HepG2 (cell line): ENCODE results near the gene MLLT10. TPM values are rescaled to one million over a fixed set of nuclear protein-coding genes. Genes with fewer than 3 reads are reported as not detected.
A peak's percentile ranks its signal among the peaks of the same experiment; 100 is the strongest.

Experiments
- ATF2 ChIP-seq: sonication (generic); formaldehyde crosslinking; IDR thresholded peaks from 2 replicates; pipeline ENCODE4 v1.4.0; 2020; ENCODE audit warnings: missing genetic modification reagents
- CBX1 ChIP-seq: IDR thresholded peaks from one replicate; pipeline ENCODE4 v1.6.1; 2016; ENCODE audit warnings: antibody characterized with exemption, low read depth
- HCFC1 ChIP-seq: fragments of 150-350 bp; IDR thresholded peaks from 2 replicates; pipeline ENCODE4 v1.6.1; 2014; ENCODE audit warnings: low read depth, low read length
- HDAC6 ChIP-seq: fragments of 200-600 bp; sonication (generic); IDR thresholded peaks from 2 replicates; pipeline ENCODE4 v1.7.0; 2017; ENCODE audit warnings: mild to moderate bottlenecking, antibody characterized with exemption, low read length, low read depth
- HNRNPH1 ChIP-seq: fragments of 200-400 bp; formaldehyde crosslinking; optimal IDR thresholded peaks from 2 replicates; pipeline ENCODE3; 2017; ENCODE audit warnings: mild to moderate bottlenecking, low read depth, low read length
- KLF6 ChIP-seq: IDR thresholded peaks from 2 replicates; pipeline ENCODE4 v1.8.0; 2016; ENCODE audit warnings: missing biosample characterization, missing genetic modification reagents
- MLLT10 ChIP-seq: sonication (generic); formaldehyde crosslinking; IDR thresholded peaks from 2 replicates; pipeline ENCODE4 v1.4.0; 2020; ENCODE audit warnings: missing genetic modification reagents
- NFE2 ChIP-seq: sonication (generic); formaldehyde crosslinking; IDR thresholded peaks from 2 replicates; pipeline ENCODE4 v1.4.0; 2020; ENCODE audit warnings: missing genetic modification reagents
- PHF20 ChIP-seq: sonication (generic); formaldehyde crosslinking; IDR thresholded peaks from 2 replicates; pipeline ENCODE4 v1.5.0; 2020; ENCODE audit warnings: mild to moderate bottlenecking, missing genetic modification reagents
- RXRB ChIP-seq: IDR thresholded peaks from 2 replicates; pipeline ENCODE4 v1.6.1; 2016; ENCODE audit warnings: borderline replicate concordance, missing genetic modification reagents, missing compliant biosample characterization
- SMARCE1 ChIP-seq: fragments of 450-650 bp; IDR thresholded peaks from 2 replicates; pipeline ENCODE4 v1.6.1; 2017; ENCODE audit warnings: borderline replicate concordance
- TCF12 ChIP-seq, 2 experiments: fragments of 450-650 bp in 1 of 2; sonication (generic) in 1 of 2; formaldehyde crosslinking in 1 of 2; IDR thresholded peaks; 2 replicates each; pipeline versions ENCODE4 v1.6.1 to v1.8.0; 2017 to 2022; ENCODE audit warnings: antibody characterized with exemption in 1 of 2, mild to moderate bottlenecking in 1 of 2, missing genetic modification reagents in 1 of 2, moderate library complexity in 1 of 2
- TCF7L2 ChIP-seq: IDR thresholded peaks from 2 replicates; pipeline ENCODE4 v1.6.1; 2011; ENCODE audit warnings: mild to moderate bottlenecking, low read depth, low read length, moderate library complexity
- ZBTB3 ChIP-seq: sonication (generic); formaldehyde crosslinking; IDR thresholded peaks from 2 replicates; pipeline ENCODE4 v1.4.0; 2020; ENCODE audit warnings: low read depth, mild to moderate bottlenecking, moderate library complexity, missing genetic modification reagents, borderline replicate concordance
- ZNF263 ChIP-seq: sonication (generic); formaldehyde crosslinking; IDR thresholded peaks from 2 replicates; pipeline ENCODE4 v1.4.0; 2020; ENCODE audit warnings: missing genetic modification reagents
- ZNF318 ChIP-seq: sonication (generic); formaldehyde crosslinking; IDR thresholded peaks from 2 replicates; pipeline ENCODE4 v1.4.0; 2020; ENCODE audit warnings: mild to moderate bottlenecking, missing genetic modification reagents
- ZNF343 ChIP-seq: sonication (generic); formaldehyde crosslinking; IDR thresholded peaks from 2 replicates; pipeline ENCODE4 v1.4.0; 2020; ENCODE audit warnings: mild to moderate bottlenecking, missing genetic modification reagents
- ZNF691 ChIP-seq: sonication (generic); formaldehyde crosslinking; IDR thresholded peaks from 2 replicates; pipeline ENCODE4 v1.4.0; 2020; ENCODE audit warnings: missing genetic modification reagents, low read depth, mild to moderate bottlenecking, borderline replicate concordance
- ZSCAN22 ChIP-seq: sonication (generic); formaldehyde crosslinking; IDR thresholded peaks from 2 replicates; pipeline ENCODE4 v1.4.0; 2020; ENCODE audit warnings: mild to moderate bottlenecking, missing genetic modification reagents
- ZZZ3 ChIP-seq: sonication (generic); formaldehyde crosslinking; IDR thresholded peaks from 2 replicates; pipeline ENCODE4 v1.4.0; 2020; ENCODE audit warnings: missing genetic modification reagents, mild to moderate bottlenecking, borderline replicate concordance
- polyA plus RNA-seq, 8 experiments: library from polyadenylated mRNA; depleted of rRNA in 3 of 8; stranded (reverse) in 7 of 8; unstranded in 1 of 8; fragments of >200 nt; fragmentation: Illumina TruSeq in 4 of 8; extraction: Trizol in 4 of 8; gene quantifications; 2 replicates each; pipeline versions ENCODE4 v1.2.1 to v1.2.3, GENCODE V29; 2011 to 2016; ENCODE audit warnings: low read depth in 4 of 8, missing spikeins in 1 of 8, mixed read lengths in 1 of 8; ENCODE audit not compliant: insufficient read depth in 1 of 8
- total RNA-seq, 5 experiments: library from RNA; depleted of rRNA; stranded (reverse); fragments of >200 nt; fragmentation: Illumina TruSeq; extraction: Trizol; gene quantifications; 2 replicates each; pipeline ENCODE4 v1.2.3, GENCODE V29; 2016; ENCODE audit warnings: low read depth in 1 of 5

Gene MLLT10
- total and polyA plus RNA-seq, 2 of the 13 experiments (the other 11 are each of a cell fraction or from before 2014, with no cell fraction given): 51.3 to 84.1 TPM

- TF ChIP-seq ZZZ3: no peak
- TF ChIP-seq ATF2 (CRISPR knock-in tag): 0 out of 2 replicates have a peak, but pooled peaks have one; percentile 19
- no peak for TF ChIP-seq ZNF343
- no peak for TF ChIP-seq TCF12 (IDR thresholded peaks at IDR 0.05)
- TF ChIP-seq TCF12 (CRISPR knock-in tag; IDR thresholded peaks at IDR 0.05): no peak
- no peak for TF ChIP-seq KLF6 (CRISPR knock-in tag)
- TF ChIP-seq TCF7L2: no peak
- no peak for TF ChIP-seq SMARCE1
- TF ChIP-seq RXRB (CRISPR knock-in tag): peak; percentile 64; the same call in 1 of the 2 replicates
- no peak for TF ChIP-seq PHF20 (CRISPR knock-in tag)
- peak; percentile 24; the same call in 1 of the 2 replicates for TF ChIP-seq ZNF691 (CRISPR knock-in tag)
- no peak for TF ChIP-seq NFE2 (CRISPR knock-in tag)
- TF ChIP-seq CBX1: no peak
- TF ChIP-seq ZBTB3: no peak
- TF ChIP-seq ZSCAN22 (CRISPR knock-in tag): no peak
- TF ChIP-seq HDAC6: no peak
- no peak for TF ChIP-seq HCFC1
- TF ChIP-seq HNRNPH1: no peak
- peak; percentile 94 for TF ChIP-seq ZNF263
- TF ChIP-seq ZNF318 (CRISPR knock-in tag): no peak
- TF ChIP-seq MLLT10 (CRISPR knock-in tag): no peak
These were observed 220.5 kb downstream of the MLLT10 start (continued) for GRCh38 chr10:21754410-21755011.
